ENCODE data around the gene ABCC8.

The ABCC8 gene

DNA sequence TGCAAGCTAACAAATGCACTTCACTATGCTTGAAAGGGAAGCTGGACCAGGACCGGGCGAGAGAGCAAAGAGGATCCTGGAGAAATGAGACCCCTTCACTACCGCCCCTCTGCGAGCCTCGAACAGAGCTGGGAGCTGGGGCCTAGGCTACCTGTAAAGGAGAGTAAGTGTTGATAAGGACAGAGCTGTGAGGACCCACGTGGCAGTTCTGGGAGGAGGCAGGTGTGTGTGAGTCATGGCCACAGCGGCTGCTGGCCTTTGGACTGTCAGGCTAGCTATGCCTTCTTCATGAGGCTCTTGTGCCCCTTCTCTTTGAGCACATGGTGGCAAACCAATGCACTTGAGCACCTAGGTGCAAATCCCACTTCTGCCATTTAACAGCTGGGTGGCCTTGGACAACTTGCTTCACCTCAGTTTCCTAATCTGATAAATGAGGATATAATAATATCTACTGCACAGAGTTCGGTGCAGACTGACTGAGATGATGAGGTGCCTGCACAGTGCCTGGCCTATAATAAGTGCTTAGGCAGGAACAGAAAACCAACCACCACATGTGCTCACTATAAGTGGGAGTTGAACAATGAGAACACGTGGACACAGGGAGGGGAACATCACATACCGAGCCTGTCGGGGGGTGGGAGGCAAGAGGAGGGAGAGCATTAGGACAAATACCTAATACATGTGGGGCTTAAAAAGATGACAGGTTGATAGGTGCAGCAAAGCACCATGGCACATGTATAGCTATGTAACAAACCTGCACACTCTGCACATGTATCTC is 52.9 kb downstream of the ABCC8 start:
- Histone ChIP-seq H3K27ac (ENCODE audit: low read length) (no peak overlapping the region), H3K4me3 (ENCODE audit: low read length) (no peak overlapping the region), H3K9me3 (ENCODE audit: control insufficient read depth, low read depth, low read length) (no peaks in the 10 kb centered on the region), H3K27me3 (ENCODE audit: control insufficient read depth, insufficient read depth, low read length) (no peaks in the 10 kb centered on the region), H3K36me3 (ENCODE audit: control insufficient read depth, low read depth, low read length) (no peaks in the 10 kb centered on the region), H3K4me1 (ENCODE audit: control insufficient read depth, low read depth, low read length) (peaks cover 2% of the 10 kb centered on the region), H3K9ac (ENCODE audit: low read length) (no peak overlapping the region)

DNA sequence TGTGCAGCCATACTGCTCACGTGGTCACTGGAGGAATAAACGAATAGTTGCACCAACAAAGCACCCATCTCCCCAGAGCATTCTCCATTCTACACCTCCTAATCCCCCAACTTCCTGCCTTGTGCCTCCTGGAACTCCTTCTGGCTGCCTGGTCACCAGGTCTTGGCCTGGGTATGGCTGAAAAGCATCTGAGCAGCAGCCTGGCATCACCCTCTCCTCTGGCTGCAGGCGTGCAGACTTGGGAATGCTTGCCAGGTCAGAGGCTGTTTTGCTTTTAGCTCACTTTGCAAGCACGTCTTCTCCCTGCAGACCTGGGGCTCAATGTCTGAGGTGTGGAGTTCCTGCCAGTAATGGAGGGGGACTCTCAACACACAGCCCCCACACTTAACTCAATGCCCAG is 54.9 kb downstream of the ABCC8 start:
- Histone ChIP-seq H3K9me3 (ENCODE audit: control insufficient read depth, low read depth, low read length) (no peaks in the 10 kb centered on the region), H3K27ac (ENCODE audit: low read length) (no peak overlapping the region), H3K4me3 (ENCODE audit: low read length) (no peak overlapping the region), H3K27me3 (ENCODE audit: control insufficient read depth, insufficient read depth, low read length) (no peaks in the 10 kb centered on the region), H3K4me1 (ENCODE audit: control insufficient read depth, low read depth, low read length) (peaks cover 2% of the 10 kb centered on the region), H3K36me3 (ENCODE audit: control insufficient read depth, low read depth, low read length) (no peaks in the 10 kb centered on the region), H3K9ac (ENCODE audit: low read length) (no peak overlapping the region)

DNA sequence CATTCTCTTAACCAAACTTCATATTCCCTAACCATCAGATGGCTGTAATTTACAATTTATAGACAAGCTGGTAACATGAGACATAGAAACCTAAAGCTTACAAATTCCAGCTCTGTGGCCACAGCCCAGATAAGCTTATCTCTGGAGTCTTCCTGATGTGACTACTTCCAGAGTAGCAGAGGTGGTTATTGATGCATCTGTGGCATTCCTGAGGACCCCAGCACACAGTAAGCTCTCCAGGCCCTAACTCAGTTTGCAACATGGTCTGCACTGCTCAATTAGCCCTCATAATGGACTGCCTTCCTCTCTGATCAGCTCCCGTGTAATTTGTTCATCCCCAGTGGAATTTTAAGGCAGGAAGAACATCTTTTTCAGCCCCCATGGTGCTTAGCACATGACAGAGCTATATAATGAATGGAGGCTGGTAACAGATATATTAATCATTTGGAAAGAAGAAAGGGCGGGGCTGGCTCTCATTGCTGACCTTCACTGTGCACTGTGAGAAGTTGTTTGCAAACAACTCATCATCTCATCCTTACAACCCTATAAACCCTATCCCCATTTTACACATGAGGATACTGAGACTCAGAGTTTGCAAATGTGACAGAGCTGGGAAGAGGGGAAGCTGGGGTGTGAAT is 58.1 kb downstream of the ABCC8 start:
- Histone ChIP-seq H3K9ac (ENCODE audit: low read length) (no peak overlapping the region), H3K4me3 (ENCODE audit: low read length) (no peak overlapping the region), H3K4me1 (ENCODE audit: control insufficient read depth, low read depth, low read length) (peaks cover 2% of the 10 kb centered on the region), H3K27ac (ENCODE audit: low read length) (no peak overlapping the region), H3K9me3 (ENCODE audit: control insufficient read depth, low read depth, low read length) (no peaks in the 10 kb centered on the region), H3K27me3 (ENCODE audit: control insufficient read depth, insufficient read depth, low read length) (no peaks in the 10 kb centered on the region), H3K36me3 (ENCODE audit: control insufficient read depth, low read depth, low read length) (no peaks in the 10 kb centered on the region)

DNA sequence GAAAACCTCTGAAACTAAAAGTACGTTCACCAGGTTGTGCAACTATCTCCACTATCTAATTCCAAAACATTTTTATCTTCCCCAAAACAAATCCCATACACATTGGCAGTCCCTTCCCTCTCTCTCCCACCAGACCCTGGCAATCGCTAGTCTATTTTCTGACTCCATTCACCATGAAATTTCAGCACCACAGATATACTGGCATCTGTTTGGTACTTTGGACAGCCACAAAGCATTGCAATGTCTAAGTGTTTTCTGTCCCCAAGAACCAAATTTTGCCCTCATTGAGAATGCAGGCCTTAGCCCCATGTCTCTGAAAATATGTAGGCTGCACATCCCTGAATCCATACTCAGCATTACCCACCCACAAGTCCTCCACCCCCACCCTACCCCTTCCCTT is 60.2 kb downstream of the ABCC8 start:
- H3K9ac ChIP-seq (ENCODE audit: low read length): no peak overlapping the region
- no peak overlapping the region for H3K27ac ChIP-seq (ENCODE audit: low read length)
- peaks cover 8% of the 10 kb centered on the region for H3K4me1 ChIP-seq (ENCODE audit: control insufficient read depth, low read depth, low read length)
- H3K4me3 ChIP-seq (ENCODE audit: low read length): no peak overlapping the region
- no peaks in the 10 kb centered on the region for H3K9me3 ChIP-seq (ENCODE audit: control insufficient read depth, low read depth, low read length)
- no peaks in the 10 kb centered on the region for H3K36me3 ChIP-seq (ENCODE audit: control insufficient read depth, low read depth, low read length)
- H3K27me3 ChIP-seq (ENCODE audit: control insufficient read depth, insufficient read depth, low read length): no peaks in the 10 kb centered on the region

DNA sequence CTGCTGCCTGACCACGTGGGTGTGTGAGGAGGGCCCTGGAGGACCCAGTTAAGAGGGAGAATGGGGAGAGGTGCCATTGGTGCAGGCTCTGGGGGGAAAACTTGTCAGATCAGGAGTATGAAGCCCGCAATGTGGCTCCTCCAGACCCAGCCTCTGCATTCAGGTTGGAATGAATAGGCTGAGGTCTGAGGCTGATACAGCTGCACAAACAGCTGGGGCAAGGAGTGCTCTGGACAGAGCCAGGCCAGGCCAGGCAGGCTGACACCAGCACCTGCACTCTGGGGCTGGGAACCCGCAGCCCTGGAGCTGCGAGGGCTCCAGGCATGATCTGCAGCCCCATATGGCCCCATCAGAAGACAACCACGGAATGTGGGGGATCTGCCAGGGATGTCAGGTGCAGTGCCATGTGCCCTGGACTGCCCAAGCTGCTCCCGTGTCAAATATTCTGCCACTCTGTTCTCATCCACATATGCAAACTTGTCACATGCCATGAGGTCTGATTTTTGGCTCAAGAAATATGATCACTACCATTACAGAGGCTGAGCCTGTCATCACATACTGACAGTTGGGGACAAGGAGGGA is 61.0 kb downstream of the ABCC8 start:
- Histone ChIP-seq H3K27me3 (ENCODE audit: control insufficient read depth, insufficient read depth, low read length) (no peaks in the 10 kb centered on the region), H3K9me3 (ENCODE audit: control insufficient read depth, low read depth, low read length) (no peaks in the 10 kb centered on the region), H3K9ac (ENCODE audit: low read length) (no peak overlapping the region), H3K36me3 (ENCODE audit: control insufficient read depth, low read depth, low read length) (no peaks in the 10 kb centered on the region), H3K4me3 (ENCODE audit: low read length) (no peak overlapping the region), H3K27ac (ENCODE audit: low read length) (no peak overlapping the region), H3K4me1 (ENCODE audit: control insufficient read depth, low read depth, low read length) (peaks cover 6% of the 10 kb centered on the region)

DNA sequence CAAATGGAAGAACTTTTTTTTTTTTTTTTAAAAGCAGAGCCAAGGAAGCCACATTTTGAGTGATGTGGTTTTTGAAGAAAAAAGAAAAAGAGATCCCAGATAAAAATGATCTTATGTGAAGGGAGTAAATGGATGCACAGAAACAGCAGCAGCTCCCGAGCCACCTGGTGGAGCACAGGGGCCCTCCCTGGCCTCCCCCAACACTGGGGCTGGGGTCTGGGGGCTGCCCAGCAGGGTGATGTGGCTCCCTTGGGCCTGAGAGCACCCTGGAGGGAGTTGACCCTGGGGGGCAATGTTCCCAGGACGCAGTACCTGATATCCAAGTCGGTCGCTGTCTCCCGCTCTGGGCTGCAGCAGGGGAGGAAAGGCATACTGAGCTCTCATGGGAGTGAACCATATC is 61.7 kb downstream of the ABCC8 start:
- Histone ChIP-seq H3K9me3 (ENCODE audit: control insufficient read depth, low read depth, low read length) (no peaks in the 10 kb centered on the region), H3K4me1 (ENCODE audit: control insufficient read depth, low read depth, low read length) (peaks cover 6% of the 10 kb centered on the region), H3K36me3 (ENCODE audit: control insufficient read depth, low read depth, low read length) (no peaks in the 10 kb centered on the region), H3K4me3 (ENCODE audit: low read length) (no peak overlapping the region), H3K9ac (ENCODE audit: low read length) (no peak overlapping the region), H3K27ac (ENCODE audit: low read length) (no peak overlapping the region), H3K27me3 (ENCODE audit: control insufficient read depth, insufficient read depth, low read length) (no peaks in the 10 kb centered on the region)

DNA sequence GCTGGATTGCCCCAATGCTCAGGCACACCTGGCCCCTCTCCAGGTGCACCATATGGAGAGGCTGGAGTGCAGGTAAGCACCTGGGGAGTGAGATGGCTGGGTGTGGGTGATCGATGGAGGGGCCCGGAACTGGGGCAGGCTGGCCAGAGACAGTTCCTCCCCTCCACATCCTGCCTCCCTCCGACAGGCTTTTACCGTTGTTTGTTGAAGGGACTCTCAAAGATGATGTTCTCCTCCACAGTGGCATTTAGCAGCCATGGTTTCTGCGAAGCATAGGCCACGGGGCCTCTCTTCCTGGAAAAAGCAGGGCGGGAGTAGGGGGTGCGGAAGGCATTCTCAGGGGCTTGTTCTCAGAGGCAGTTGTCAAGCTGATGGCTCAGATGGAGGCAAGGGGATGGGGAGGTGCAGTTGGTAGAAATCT is 62.3 kb downstream of the ABCC8 start:
- Histone ChIP-seq H3K27ac (ENCODE audit: low read length) (no peak overlapping the region), H3K36me3 (ENCODE audit: control insufficient read depth, low read depth, low read length) (no peaks in the 10 kb centered on the region), H3K9me3 (ENCODE audit: control insufficient read depth, low read depth, low read length) (no peaks in the 10 kb centered on the region), H3K4me3 (ENCODE audit: low read length) (no peak overlapping the region), H3K4me1 (ENCODE audit: control insufficient read depth, low read depth, low read length) (peaks cover 6% of the 10 kb centered on the region), H3K27me3 (ENCODE audit: control insufficient read depth, insufficient read depth, low read length) (no peaks in the 10 kb centered on the region), H3K9ac (ENCODE audit: low read length) (no peak overlapping the region)

DNA sequence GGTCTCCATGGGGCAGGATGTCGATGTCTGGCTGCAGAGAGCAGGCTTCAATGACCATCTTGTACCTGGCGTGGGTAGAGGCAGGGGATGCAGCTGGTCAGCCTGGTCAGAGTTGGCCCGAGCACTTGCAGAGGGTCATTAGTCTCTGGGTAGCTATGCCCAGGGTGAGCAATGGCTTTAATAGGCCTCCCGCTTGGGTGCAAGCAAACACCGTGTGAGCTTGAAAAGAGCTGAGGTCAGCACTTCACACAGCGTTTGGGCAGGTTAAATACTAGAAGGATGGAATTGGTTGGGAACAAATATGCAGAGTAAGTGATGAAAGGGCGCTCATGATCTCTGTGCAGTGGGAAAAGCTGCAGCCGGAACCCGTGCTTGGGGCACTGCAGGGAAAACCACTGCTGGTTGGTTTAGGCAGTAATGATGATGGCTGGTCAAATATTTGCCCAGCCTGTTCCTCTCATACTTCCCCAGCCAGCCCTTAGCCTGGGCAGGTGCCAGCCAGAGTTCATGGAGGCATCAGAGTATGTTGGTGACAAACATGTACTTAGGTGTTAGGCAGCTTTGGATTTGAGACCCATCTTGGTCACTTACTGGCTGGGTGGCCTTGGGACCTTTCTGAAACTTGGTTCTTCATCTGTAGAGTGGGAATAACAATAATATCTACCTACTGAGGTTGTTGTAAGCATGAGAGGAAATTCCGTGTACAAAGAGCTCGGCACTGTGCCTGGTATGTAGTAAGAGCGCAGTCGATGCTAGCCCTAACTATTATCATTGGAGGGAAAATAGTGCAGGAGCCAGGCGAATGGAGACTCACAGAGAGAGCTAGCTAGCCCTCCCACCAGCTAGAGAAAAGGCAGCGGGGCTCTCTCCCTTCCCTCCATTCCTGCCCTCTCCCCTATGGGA is 63.0 kb downstream of the ABCC8 start:
- Histone ChIP-seq H3K27me3 (ENCODE audit: control insufficient read depth, insufficient read depth, low read length) (no peaks in the 10 kb centered on the region), H3K4me3 (ENCODE audit: low read length) (no peak overlapping the region), H3K27ac (ENCODE audit: low read length) (no peak overlapping the region), H3K9ac (ENCODE audit: low read length) (no peak overlapping the region), H3K4me1 (ENCODE audit: control insufficient read depth, low read depth, low read length) (peaks cover 6% of the 10 kb centered on the region), H3K36me3 (ENCODE audit: control insufficient read depth, low read depth, low read length) (no peaks in the 10 kb centered on the region), H3K9me3 (ENCODE audit: control insufficient read depth, low read depth, low read length) (no peaks in the 10 kb centered on the region)

DNA sequence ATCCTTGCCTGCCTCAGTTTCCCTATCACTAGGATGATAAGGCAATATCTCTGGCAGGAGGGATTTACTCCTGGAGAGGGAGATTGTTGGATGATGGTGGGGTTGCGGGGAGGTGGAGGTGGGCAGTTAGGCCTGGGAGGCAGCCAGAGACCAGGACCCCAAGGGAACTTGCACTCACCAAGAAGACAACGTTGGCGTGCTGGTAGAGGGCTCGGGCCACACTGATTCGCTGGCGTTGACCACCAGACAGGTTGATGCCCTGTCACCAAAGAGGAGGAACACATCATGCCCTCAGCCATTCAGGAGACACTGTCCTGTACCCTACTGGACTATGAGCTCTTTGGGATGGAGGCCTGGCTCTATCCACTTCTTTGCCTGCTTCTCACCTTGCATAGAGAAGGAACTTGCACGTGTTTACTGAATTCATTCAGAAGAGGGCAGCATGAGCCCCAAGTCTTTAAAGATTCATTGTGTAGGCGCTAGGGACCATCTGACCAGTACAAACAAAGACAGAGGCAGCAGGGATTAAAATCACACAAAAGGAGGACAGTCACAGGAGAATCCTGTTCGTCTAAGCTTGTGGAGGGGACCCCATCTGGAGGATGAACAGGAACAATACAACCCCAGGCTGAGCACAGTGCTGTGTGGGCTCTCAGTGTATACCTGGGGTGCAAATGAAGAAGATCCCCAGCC is 64.0 kb downstream of the ABCC8 start:
- H3K4me3 ChIP-seq (ENCODE audit: low read length): no peak overlapping the region
- peaks cover 6% of the 10 kb centered on the region for H3K4me1 ChIP-seq (ENCODE audit: control insufficient read depth, low read depth, low read length)
- no peak overlapping the region for H3K27ac ChIP-seq (ENCODE audit: low read length)
- H3K9me3 ChIP-seq (ENCODE audit: control insufficient read depth, low read depth, low read length): no peaks in the 10 kb centered on the region
- no peak overlapping the region for H3K9ac ChIP-seq (ENCODE audit: low read length)
- no peaks in the 10 kb centered on the region for H3K27me3 ChIP-seq (ENCODE audit: control insufficient read depth, insufficient read depth, low read length)
- no peaks in the 10 kb centered on the region for H3K36me3 ChIP-seq (ENCODE audit: control insufficient read depth, low read depth, low read length)

DNA sequence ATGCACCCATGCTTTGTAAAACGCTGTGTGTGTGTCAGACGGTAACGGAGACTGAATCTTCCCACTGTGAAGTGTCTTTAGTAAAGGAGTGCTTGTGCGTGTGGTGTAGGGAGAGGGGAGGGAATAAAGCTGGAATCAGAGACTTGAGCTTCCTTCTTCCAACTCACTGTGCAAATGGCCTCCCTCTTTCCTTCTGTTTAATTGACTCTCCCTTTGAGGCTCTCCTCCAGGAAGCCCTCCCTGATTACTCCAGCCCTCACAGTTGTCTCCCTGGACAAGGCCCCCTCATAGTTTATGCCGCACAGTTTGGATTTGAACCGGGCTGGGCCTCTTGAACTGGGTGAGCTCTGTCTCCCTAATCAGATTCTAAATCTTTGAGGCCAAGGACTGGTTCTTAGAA is 65.2 kb downstream of the ABCC8 start:
- no peak overlapping the region for H3K4me3 ChIP-seq (ENCODE audit: low read length)
- no peak overlapping the region for H3K9ac ChIP-seq (ENCODE audit: low read length)
- H3K36me3 ChIP-seq (ENCODE audit: control insufficient read depth, low read depth, low read length): no peaks in the 10 kb centered on the region
- no peaks in the 10 kb centered on the region for H3K9me3 ChIP-seq (ENCODE audit: control insufficient read depth, low read depth, low read length)
- no peaks in the 10 kb centered on the region for H3K27me3 ChIP-seq (ENCODE audit: control insufficient read depth, insufficient read depth, low read length)
- peaks cover 6% of the 10 kb centered on the region for H3K4me1 ChIP-seq (ENCODE audit: control insufficient read depth, low read depth, low read length)
- H3K27ac ChIP-seq (ENCODE audit: low read length): no peak overlapping the region

Data from iPS-18a (cell line).